Astrocyte of the hippocampus (primary cell): Measurements from ENCODE around the gene CADPS2.
A peak's percentile ranks its signal among the peaks of the same experiment; 100 is the strongest.

Experiments used
- DNase-seq: peaks from one replicate; pipeline ENCODE4 v3.0.0; 2011; ENCODE audit warnings: low read depth, low spot score

CADPS2 gene

DNA sequence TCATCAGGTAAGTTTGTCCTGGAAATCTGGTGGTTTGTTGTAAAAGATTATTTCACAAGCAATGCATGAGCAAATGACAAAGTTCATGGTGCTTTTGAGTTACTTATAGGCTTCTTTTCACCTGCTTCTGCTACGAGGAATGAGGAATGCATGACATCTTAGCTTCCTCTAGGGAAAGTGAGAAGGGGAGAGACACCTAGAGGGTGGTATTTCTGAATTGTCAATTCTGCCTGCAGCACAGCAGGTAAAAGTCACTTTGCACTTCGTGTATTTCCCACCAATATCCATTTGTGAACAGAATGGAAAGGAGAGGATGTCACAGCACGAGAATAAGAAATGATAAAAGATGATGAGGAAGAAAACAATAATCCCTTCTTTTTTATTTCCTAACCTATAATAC, 428.3 kb downstream of the CADPS2 start:
- no peak for DNase-seq

DNA sequence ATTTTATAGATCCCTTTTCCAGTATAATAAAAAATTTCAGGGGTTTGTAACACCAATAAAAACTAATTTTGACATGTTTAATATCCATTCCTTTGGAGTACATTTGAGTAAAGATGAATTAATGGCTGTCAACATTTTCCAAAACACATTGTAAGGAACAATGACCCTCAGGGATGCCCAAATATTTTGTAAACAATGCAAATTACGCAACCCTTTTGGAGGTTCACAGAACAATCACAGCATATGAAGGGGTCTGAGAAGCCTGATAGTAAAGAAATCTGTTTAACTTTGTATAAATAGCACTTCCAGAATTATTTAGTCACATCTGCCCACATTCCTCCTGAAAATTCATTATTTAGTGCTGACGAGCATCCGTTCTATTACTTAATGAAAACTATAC, 428.9 kb downstream of the CADPS2 start:
- no peak for DNase-seq

DNA sequence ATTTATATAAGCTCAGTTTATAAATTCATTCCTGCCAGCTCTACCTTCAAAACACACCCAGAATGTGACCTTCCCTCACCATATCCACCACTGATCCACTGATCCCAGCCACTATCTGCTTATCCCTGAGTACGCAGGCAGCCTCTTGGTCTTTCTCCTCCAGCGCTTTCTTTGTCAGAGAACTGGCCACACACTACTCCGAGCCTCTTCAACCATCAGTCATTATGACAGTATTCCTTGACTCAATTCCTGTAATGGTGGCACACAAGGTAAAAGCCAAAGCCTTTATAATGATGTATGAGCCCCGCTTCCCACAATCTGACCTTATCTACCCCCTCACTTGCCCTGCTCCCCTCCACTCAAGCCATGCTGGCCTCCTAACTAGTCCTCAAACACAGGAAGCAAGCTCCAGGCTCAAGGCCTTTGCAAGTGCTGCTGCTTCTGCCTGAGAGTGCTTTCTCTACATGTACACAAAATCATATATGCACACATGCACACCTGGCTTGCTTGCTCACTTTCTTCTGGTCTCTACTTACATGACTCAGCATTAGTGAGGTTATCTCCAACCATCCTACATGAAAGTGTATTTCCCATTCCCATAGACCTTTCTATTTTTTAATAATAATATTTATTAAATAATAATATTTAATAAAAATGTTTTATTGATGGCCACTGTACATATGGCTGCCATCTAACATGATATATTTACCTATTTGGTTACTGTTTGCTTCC, 431.3 kb downstream of the CADPS2 start:
- DNase-seq: no peak

DNA sequence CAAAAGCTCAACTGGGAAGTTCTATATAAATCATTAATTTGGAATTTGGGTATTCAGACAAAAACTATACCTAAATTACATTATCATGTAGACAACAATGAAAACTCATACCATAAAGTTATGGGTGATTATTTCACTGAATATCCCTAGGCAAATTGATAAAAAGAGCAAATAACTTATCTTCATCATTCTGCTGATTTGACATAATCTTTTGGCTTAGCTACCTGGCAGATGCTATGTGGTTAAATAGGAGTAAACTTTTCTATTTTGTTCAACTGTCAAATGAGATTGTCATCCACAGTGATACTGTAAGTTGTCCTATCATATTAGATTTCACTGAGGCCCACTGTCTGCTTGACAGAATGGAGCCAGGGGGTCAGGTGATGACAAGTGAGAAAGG, 432.8 kb downstream of the CADPS2 start:
- DNase-seq: no peak

GRCh38 chr7:122448893-122449589, 437.2 kb downstream of the CADPS2 start:
- no peak for DNase-seq

- DNase-seq: no peak
Measured at GRCh38 chr7:122442929-122443328, 443.3 kb downstream of the CADPS2 start.

- no peak for DNase-seq
Measured at GRCh38 chr7:122438492-122438891, 447.8 kb downstream of the CADPS2 start.

DNA sequence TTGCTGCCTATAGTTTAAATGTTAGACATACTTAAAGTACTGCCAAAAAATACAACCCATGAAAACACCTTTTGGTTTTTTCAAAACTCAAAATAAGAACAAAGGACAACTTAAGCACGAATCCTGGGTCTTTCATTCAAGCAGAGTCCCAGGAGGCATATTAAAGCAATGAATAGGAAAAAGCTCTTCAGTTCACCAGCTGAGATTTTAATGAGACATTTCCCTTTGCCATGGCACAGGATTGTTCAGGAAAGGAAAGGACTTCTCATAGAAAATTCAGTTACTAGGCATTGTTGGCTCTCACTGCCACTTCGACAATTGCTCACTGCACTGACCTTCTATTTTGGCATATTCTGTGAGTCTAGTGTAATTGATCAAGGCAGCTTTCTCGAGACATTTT, 448.3 kb downstream of the CADPS2 start:
- no peak for DNase-seq

GRCh38 chr7:122433765-122434164, 452.5 kb downstream of the CADPS2 start:
- DNase-seq: no peak

DNA sequence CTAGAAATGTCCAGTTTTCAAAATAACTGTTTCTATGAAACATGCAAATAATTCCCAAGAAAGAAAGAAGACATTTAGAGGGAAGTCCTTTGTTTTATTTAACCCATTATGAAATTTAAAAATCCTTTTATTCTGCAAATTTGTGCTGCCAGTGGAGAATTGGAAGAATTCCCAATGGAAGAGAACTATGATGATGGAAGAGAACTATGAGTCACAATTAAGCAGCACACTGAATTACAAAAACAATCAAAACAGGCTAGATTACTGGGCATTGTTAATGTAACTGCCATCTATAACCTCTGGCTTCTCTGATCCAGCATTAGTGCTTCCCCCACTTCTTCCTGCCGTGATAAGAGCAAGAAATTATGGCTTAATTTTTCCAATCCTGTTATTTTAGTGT, 455.6 kb downstream of the CADPS2 start:
- DNase-seq: peak; percentile 21

DNA sequence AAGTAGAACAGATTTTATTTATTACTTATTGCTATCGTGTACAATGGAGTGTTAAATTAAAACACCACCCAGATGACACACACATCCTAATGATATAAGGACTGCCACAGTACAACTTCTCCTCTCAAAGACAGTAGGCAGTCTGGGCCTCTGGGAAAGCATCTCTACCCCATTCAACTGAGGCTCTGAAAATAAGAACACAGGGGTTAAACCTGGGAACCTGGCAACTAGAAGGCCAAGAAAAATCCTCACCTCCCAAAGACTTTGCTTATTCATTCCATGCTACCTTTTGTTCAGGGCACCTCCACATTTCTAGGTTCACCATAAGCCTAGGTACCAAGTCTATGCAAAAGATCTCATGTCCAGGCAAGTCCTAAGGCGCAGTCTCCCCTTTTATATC, 456.3 kb downstream of the CADPS2 start:
- no peak for DNase-seq

- DNase-seq: no peak
Measured at GRCh38 chr7:122425731-122426130, 460.5 kb downstream of the CADPS2 start.

- DNase-seq: no peak
Measured at GRCh38 chr7:122423591-122423990, 462.7 kb downstream of the CADPS2 start.

GRCh38 chr7:122416336-122416735, 469.9 kb downstream of the CADPS2 start:
- DNase-seq: peak; percentile 54

- DNase-seq: no peak
Measured at GRCh38 chr7:122415510-122415909, 470.8 kb downstream of the CADPS2 start.

GRCh38 chr7:122413339-122413738, 472.9 kb downstream of the CADPS2 start:
- DNase-seq: no peak

DNA sequence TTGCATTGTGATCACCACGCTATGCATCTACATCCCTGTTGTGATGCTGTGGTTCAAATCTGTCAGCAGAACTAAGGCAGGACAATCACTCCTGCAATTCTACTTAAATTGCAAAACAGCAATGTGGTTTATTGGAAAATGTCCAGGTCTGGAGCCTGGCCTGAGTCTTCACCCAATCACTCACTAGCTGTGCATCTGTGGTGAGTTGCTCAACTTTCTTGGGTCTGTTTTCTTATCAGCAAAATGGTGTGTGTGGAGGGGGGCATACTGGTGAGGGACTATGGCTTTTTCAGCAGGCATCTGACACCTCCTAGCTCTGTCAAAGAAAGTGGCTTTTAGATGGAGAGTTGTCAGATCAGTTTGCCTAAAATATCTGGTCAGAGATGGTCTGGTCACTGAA, 473.4 kb downstream of the CADPS2 start:
- peak; percentile 72 for DNase-seq

DNA sequence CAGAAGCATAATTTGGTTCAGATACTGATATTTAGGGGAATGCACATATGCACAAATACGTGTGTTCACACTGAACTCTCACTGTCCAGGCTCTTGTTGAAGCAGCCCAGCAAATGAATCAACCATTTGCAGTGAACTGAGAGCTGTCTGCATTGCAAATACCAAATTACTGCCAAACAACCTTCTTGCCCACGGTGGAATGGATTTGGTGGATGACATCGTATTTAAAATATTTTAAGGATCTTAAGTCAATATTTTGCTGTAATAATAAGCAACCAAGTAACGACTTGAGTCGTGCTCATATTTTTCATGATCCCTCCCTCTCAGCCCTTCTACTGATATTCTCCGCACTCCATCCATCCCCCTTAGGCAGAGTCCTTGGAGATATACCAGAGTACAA, 473.8 kb downstream of the CADPS2 start:
- DNase-seq: peak; percentile 50

GRCh38 chr7:122407195-122407594, 479.1 kb downstream of the CADPS2 start:
- DNase-seq: no peak

- DNase-seq: no peak
Measured at GRCh38 chr7:122403113-122403512, 483.1 kb downstream of the CADPS2 start.

- DNase-seq: no peak
Measured at GRCh38 chr7:122402235-122402634, 484.0 kb downstream of the CADPS2 start.

DNA sequence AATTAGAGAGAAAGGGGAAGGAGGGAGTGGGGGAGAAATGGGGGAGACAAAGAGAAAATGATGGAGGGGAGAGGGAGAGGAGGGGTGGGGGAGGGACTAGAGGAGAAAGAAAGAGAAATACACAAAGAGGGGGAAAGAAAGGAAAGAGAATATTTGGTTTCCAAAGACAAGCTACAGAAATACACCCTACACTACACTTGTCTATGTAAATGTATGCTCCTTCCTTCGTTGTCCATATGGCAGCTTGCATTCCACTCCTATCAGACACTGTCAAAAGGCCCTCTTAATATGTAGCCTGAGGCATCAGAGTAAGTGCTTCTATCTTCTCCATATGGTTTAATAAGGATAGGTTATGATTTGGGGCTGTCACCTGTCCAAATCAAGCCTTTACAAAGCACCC, 488.9 kb downstream of the CADPS2 start:
- DNase-seq: no peak

- DNase-seq: no peak
Measured at GRCh38 chr7:122394512-122394911, 491.7 kb downstream of the CADPS2 start.
